K562 (cell line): ENCODE measurements around the gene WDPCP. TPM values are rescaled to one million over a fixed set of nuclear protein-coding genes. Genes with fewer than 3 reads are reported as not detected.

ENCODE experiments used
- ARID1B ChIP-seq: fragments of 450-650 bp; IDR thresholded peaks from 2 replicates; pipeline ENCODE4 v1.6.1; 2016; ENCODE audit warnings: antibody characterized with exemption, mild to moderate bottlenecking, inconsistent platforms
- C11orf30 ChIP-seq: fragments of 450-650 bp; IDR thresholded peaks from 2 replicates; pipeline ENCODE4 v1.6.1; 2016; ENCODE audit warnings: low read depth, mild to moderate bottlenecking
- CBFB ChIP-seq: sonication (generic); formaldehyde crosslinking; IDR thresholded peaks from 2 replicates; pipeline ENCODE4 v1.4.0; 2020; ENCODE audit warnings: mild to moderate bottlenecking, missing genetic modification reagents
- CCAR2 ChIP-seq: fragments of 200-400 bp; formaldehyde crosslinking; IDR thresholded peaks from 2 replicates; pipeline ENCODE4 v1.6.1; 2017; ENCODE audit warnings: mild to moderate bottlenecking, low read depth, low read length
- CHAMP1 ChIP-seq: fragments of 450-650 bp; IDR thresholded peaks from 2 replicates; pipeline ENCODE4 v1.6.1; 2016; ENCODE audit warnings: mild to moderate bottlenecking
- CHD2 ChIP-seq: IDR thresholded peaks from 2 replicates; pipeline ENCODE4 v1.6.1; 2011; ENCODE audit warnings: low read depth, low read length
- COPS2 ChIP-seq: fragments of 450-650 bp; conservative IDR thresholded peaks from 2 replicates; pipeline ENCODE4 v1.6.1; 2016; ENCODE audit warnings: mild to moderate bottlenecking, moderate library complexity
- CREB1 ChIP-seq, 2 experiments: sonication (generic) in 1 of 2; formaldehyde crosslinking in 1 of 2; IDR thresholded peaks; 2 replicates each; pipeline versions ENCODE4 v1.6.1 to v1.8.0; 2012 to 2022; ENCODE audit warnings: inconsistent platforms in 1 of 2, mild to moderate bottlenecking in 1 of 2, missing genetic modification reagents in 1 of 2, moderate library complexity in 1 of 2
- DPF2 ChIP-seq: fragments of 450-650 bp; IDR thresholded peaks from 2 replicates; pipeline ENCODE4 v1.6.1; 2016
- ELF4 ChIP-seq: fragments of 450-650 bp; formaldehyde crosslinking; IDR thresholded peaks from 2 replicates; pipeline ENCODE4 v1.4.0; 2022; ENCODE audit warnings: missing genetic modification characterization
- HNRNPLL ChIP-seq: fragments of 200-400 bp; formaldehyde crosslinking; IDR thresholded peaks from 2 replicates; pipeline ENCODE4 v1.6.1; 2017; ENCODE audit warnings: low read length, low read depth, mild to moderate bottlenecking; ENCODE audit not compliant: poor library complexity, severe bottlenecking
- LEF1 ChIP-seq: fragments of 450-650 bp; IDR thresholded peaks from 2 replicates; pipeline ENCODE4 v1.6.1; 2016; ENCODE audit warnings: mild to moderate bottlenecking
- NCOR1 ChIP-seq: fragments of 450-650 bp; IDR thresholded peaks from 2 replicates; pipeline ENCODE4 v1.6.1; 2016; ENCODE audit warnings: mild to moderate bottlenecking, moderate library complexity
- PCBP2 ChIP-seq: fragments of 200-400 bp; formaldehyde crosslinking; IDR thresholded peaks from 2 replicates; pipeline ENCODE4 v1.6.1; 2018; ENCODE audit warnings: low read length, low read depth, mild to moderate bottlenecking, moderate library complexity; ENCODE audit not compliant: poor library complexity, severe bottlenecking
- POLR2AphosphoS2 ChIP-seq: IDR thresholded peaks from 2 replicates; pipeline ENCODE4 v1.6.1; 2012; ENCODE audit warnings: low read length, improper control_type of control experiment
- POU5F1 ChIP-seq: fragments of 150-350 bp; IDR thresholded peaks from 2 replicates; pipeline ENCODE4 v1.6.1; 2014; ENCODE audit warnings: borderline replicate concordance, low read length, low read depth, mild to moderate bottlenecking; ENCODE audit not compliant: partially characterized antibody
- RAD21 ChIP-seq, 2 experiments: fragments of 250-450 bp in 1 of 2; fragments of 450-650 bp in 1 of 2; sonication (Bioruptor Pico) in 1 of 2; formaldehyde crosslinking in 1 of 2; IDR thresholded peaks in 1 of 2; conservative IDR thresholded peaks in 1 of 2; 2 replicates each; pipeline versions ENCODE4 v1.4.0 to v1.8.0; 2020 to 2022; ENCODE audit warnings: mild to moderate bottlenecking in 2 of 2, moderate library complexity in 1 of 2
- SRSF7 ChIP-seq: fragments of 200-400 bp; formaldehyde crosslinking; optimal IDR thresholded peaks from 2 replicates; pipeline ENCODE3; 2017; ENCODE audit warnings: mild to moderate bottlenecking, low read depth, low read length
- TSHZ1 ChIP-seq: fragments of 250-450 bp; sonication (Bioruptor Pico); IDR thresholded peaks from 2 replicates; pipeline ENCODE4 v1.4.0; 2020; ENCODE audit warnings: mild to moderate bottlenecking, moderate library complexity
- ZC3H8 ChIP-seq: fragments of 450-650 bp; IDR thresholded peaks from 2 replicates; pipeline ENCODE4 v1.6.1; 2017
- ZNF589 ChIP-seq: fragments of 200-800 bp; sonication (Bioruptor generic); IDR thresholded peaks from 2 replicates; pipeline ENCODE4 v1.6.1; 2016; ENCODE audit warnings: low read depth, missing genetic modification characterization, missing compliant biosample characterization
- ZNF780A ChIP-seq: fragments of 250-450 bp; sonication (Bioruptor Pico); IDR thresholded peaks from 2 replicates; pipeline ENCODE4 v1.5.0; 2021; ENCODE audit warnings: mild to moderate bottlenecking
- polyA plus RNA-seq, 8 experiments: library from polyadenylated mRNA; depleted of rRNA in 4 of 8; stranded (reverse) in 5 of 8; unstranded in 3 of 8; fragments of >200 nt; fragmentation: Nextera tagmentation in 2 of 8; fragmentation: Illumina TruSeq in 1 of 8; extraction: Ambion mirVana in 2 of 8; extraction: Trizol in 1 of 8; gene quantifications; 2 replicates each; pipeline versions ENCODE4 v1.2.1 to v1.2.3, GENCODE V29; 2011 to 2014; ENCODE audit warnings: inconsistent platforms in 1 of 8, missing spikeins in 1 of 8
- total RNA-seq, 7 experiments: library from RNA; depleted of rRNA in 6 of 7; stranded (reverse); fragments of >200 nt in 6 of 7; fragmentation: Illumina TruSeq in 2 of 7; extraction: Trizol in 2 of 7; gene quantifications; 2 replicates each; pipeline versions ENCODE4 v1.2.1 to v1.2.3, GENCODE V29; 2011 to 2021; ENCODE audit warnings: low replicate concordance in 1 of 7

WDPCP gene
- total and polyA plus RNA-seq, 9 of the 15 experiments (the other 6 are each of a cell fraction or from before 2014, with no cell fraction given), result 1.4 to 6.4 (median 5.5) TPM

GRCh38 chr2:63588385-63589147 is at the start of gene WDPCP, which contains the start of gene MDH1 (continued):
- TF ChIP-seq CBFB (CRISPR knock-in tag) (0 out of 2 replicates have a peak, but pooled peaks have one; percentile 30), TSHZ1 (CRISPR knock-in tag) (no peak), POU5F1 (no peak), ARID1B (no peak), C11orf30 (peak; percentile 89), PCBP2 (no peak), CHD2 (peak; percentile 90), LEF1 (no peak), HNRNPLL (peak; percentile 68), ZNF780A (CRISPR knock-in tag) (no peak), SRSF7 (no peak), POLR2AphosphoS2 (no peak), CHAMP1 (peak; percentile 52; the same call in 1 of the 2 replicates), DPF2 (peak; percentile 23; the same call in 1 of the 2 replicates), COPS2 (no peak), ZNF589 (CRISPR knock-in tag) (peak; percentile 97), CCAR2 (no peak), ELF4 (CRISPR knock-in tag) (no peak), ZC3H8 (no peak), CREB1 (IDR thresholded peaks at IDR 0.05) (peak; percentile 83), CREB1 (CRISPR knock-in tag; IDR thresholded peaks at IDR 0.05) (peak; percentile 83), RAD21 (CRISPR knock-in tag; conservative IDR thresholded peaks at IDR 0.05 in 1 of 2, IDR thresholded peaks at IDR 0.05 in 1 of 2) (no peak), NCOR1 (no peak)
